GM18951 (cell line): ENCODE measurements around the gene CHCHD3.

ENCODE experiments used
- POLR2A ChIP-seq: IDR thresholded peaks from 4 replicates; pipeline ENCODE4 v1.6.1; 2011; ENCODE audit warnings: mild to moderate bottlenecking; ENCODE audit not compliant: insufficient read length, insufficient read depth; ENCODE audit errors: extremely low read depth
- in situ Hi-C: fragments of 300-500 bp; cut with MboI; formaldehyde crosslinking; loops from one replicate; pipeline ENCODE4 v1.12.0; 2022; ENCODE audit warnings: low sequenced_read_pairs, mixed read lengths, inconsistent platforms; ENCODE audit not compliant: unreplicated experiment

Gene CHCHD3

GRCh38 chr7:132806834-132807233 lies 275.1 kb downstream of the CHCHD3 start:
- in situ Hi-C loops = no loop called here
- TF ChIP-seq POLR2A = no peak

- in situ Hi-C loops = no loop called here
- TF ChIP-seq POLR2A = no peak
Measured at GRCh38 chr7:132805766-132806165, 276.1 kb downstream of the CHCHD3 start.

- TF ChIP-seq POLR2A = no peak
- in situ Hi-C loops = no loop called here
Measured at GRCh38 chr7:132804849-132805485, 276.9 kb downstream of the CHCHD3 start.

GRCh38 chr7:132800522-132800921 lies 281.4 kb downstream of the CHCHD3 start:
- in situ Hi-C loops = no loop called here

GRCh38 chr7:132799081-132799413 lies 282.8 kb downstream of the CHCHD3 start:
- TF ChIP-seq POLR2A = no peak
- in situ Hi-C loops = no loop called here

More at GRCh38 chr7:132800522-132800921, 281.4 kb downstream of the CHCHD3 start:
- no peak for TF ChIP-seq POLR2A

GRCh38 chr7:132797152-132797551 lies 284.7 kb downstream of the CHCHD3 start:
- in situ Hi-C loops = no loop called here

GRCh38 chr7:132793474-132793873 lies 288.4 kb downstream of the CHCHD3 start:
- no peak for TF ChIP-seq POLR2A
- in situ Hi-C loops = no loop called here

More at GRCh38 chr7:132797152-132797551, 284.7 kb downstream of the CHCHD3 start:
- TF ChIP-seq POLR2A = no peak

- in situ Hi-C loops = no loop called here
- TF ChIP-seq POLR2A = no peak
Measured at GRCh38 chr7:132791036-132791435, 290.9 kb downstream of the CHCHD3 start.

- TF ChIP-seq POLR2A = no peak
- in situ Hi-C loops = no loop called here
Measured at GRCh38 chr7:132790104-132790503, 291.8 kb downstream of the CHCHD3 start.

- in situ Hi-C loops = no loop called here
Measured at GRCh38 chr7:132789281-132789680, 292.6 kb downstream of the CHCHD3 start.

GRCh38 chr7:132785870-132786269 lies 296.0 kb downstream of the CHCHD3 start:
- in situ Hi-C loops = no loop called here
- TF ChIP-seq POLR2A = no peak

More at GRCh38 chr7:132789281-132789680, 292.6 kb downstream of the CHCHD3 start:
- no peak for TF ChIP-seq POLR2A

GRCh38 chr7:132784406-132784805 lies 297.5 kb downstream of the CHCHD3 start:
- in situ Hi-C loops = no loop called here
- TF ChIP-seq POLR2A = no peak

GRCh38 chr7:132783824-132784223 lies 298.1 kb downstream of the CHCHD3 start:
- TF ChIP-seq POLR2A = no peak
- in situ Hi-C loops = no loop called here

GRCh38 chr7:132782777-132783640 lies 298.9 kb downstream of the CHCHD3 start:
- no peak for TF ChIP-seq POLR2A
- in situ Hi-C loops = no loop called here

- in situ Hi-C loops = no loop called here
- TF ChIP-seq POLR2A = no peak
Measured at GRCh38 chr7:132780822-132781221, 301.1 kb downstream of the CHCHD3 start.
